ENCODE data around the gene METAP1D.
"Not testable (repeated sequence)": the region's sequence is repeated elsewhere in the genome, so short reads cannot be mapped to it uniquely, and the experiment has no call there.

Gene METAP1D

GRCh38 chr2:172049567-172050120, 49.9 kb downstream of the METAP1D start:
- no peak for DNase-seq

GRCh38 chr2:172050479-172051125, 50.8 kb downstream of the METAP1D start:
- DNase-seq, result no peak

- DNase-seq, result no peak
Observed at GRCh38 chr2:172052000-172052983, 52.5 kb downstream of the METAP1D start.

- no peak for DNase-seq
Observed at GRCh38 chr2:172053486-172053885, 53.7 kb downstream of the METAP1D start.

- DNase-seq, result no peak
Observed at GRCh38 chr2:172056293-172056692, 56.5 kb downstream of the METAP1D start.

- no peak for DNase-seq
Observed at GRCh38 chr2:172058660-172059059, 58.9 kb downstream of the METAP1D start.

GRCh38 chr2:172060118-172060517, 60.4 kb downstream of the METAP1D start:
- not testable (repeated sequence) for DNase-seq

GRCh38 chr2:172062402-172063004, 62.8 kb downstream of the METAP1D start:
- no peak for DNase-seq

- no peak for DNase-seq
Observed at GRCh38 chr2:172063446-172063845, 63.7 kb downstream of the METAP1D start.

GRCh38 chr2:172065111-172065510, 65.4 kb downstream of the METAP1D start:
- no peak for DNase-seq

- no peak for DNase-seq
Observed at GRCh38 chr2:172066394-172066886, 66.7 kb downstream of the METAP1D start.

- DNase-seq, result not testable (repeated sequence)
Observed at GRCh38 chr2:172067905-172068304, 68.2 kb downstream of the METAP1D start.

GRCh38 chr2:172070936-172071335, 71.2 kb downstream of the METAP1D start:
- no peak for DNase-seq

GRCh38 chr2:172072303-172072702, 72.5 kb downstream of the METAP1D start:
- DNase-seq, result no peak

- no peak for DNase-seq
Observed at GRCh38 chr2:172072706-172073105, 73.0 kb downstream of the METAP1D start.

GRCh38 chr2:172073518-172073917, 73.8 kb downstream of the METAP1D start:
- DNase-seq, result no peak

- no peak for DNase-seq
Observed at GRCh38 chr2:172074254-172074653, 74.5 kb downstream of the METAP1D start.

GRCh38 chr2:172079416-172079815, 79.7 kb downstream of the METAP1D start:
- no peak for DNase-seq

- DNase-seq, result no peak
Observed at GRCh38 chr2:172079838-172080640, 80.3 kb downstream of the METAP1D start.

- no peak for DNase-seq
Observed at GRCh38 chr2:172080641-172081220, 81.0 kb downstream of the METAP1D start.

- no peak for DNase-seq
Observed at GRCh38 chr2:172081221-172082022, 81.7 kb downstream of the METAP1D start.

Data from activated CD4-positive, alpha-beta T cell treated with anti-CD3 and anti-CD28 coated beads, Interleukin-2, amount 50 U/mL, for 16 hours (primary cell).